ENCODE measurements around the gene CAPN11. TPM values are rescaled to one million over a fixed set of nuclear protein-coding genes. Genes with fewer than 3 reads are reported as not detected.

Gene CAPN11
- total and polyA plus RNA-seq, 10 of the 15 experiments (the other 5 are each of a cell fraction or from before 2014, with no cell fraction given) = 0.05 to 0.44 (median 0.31) TPM

DNA sequence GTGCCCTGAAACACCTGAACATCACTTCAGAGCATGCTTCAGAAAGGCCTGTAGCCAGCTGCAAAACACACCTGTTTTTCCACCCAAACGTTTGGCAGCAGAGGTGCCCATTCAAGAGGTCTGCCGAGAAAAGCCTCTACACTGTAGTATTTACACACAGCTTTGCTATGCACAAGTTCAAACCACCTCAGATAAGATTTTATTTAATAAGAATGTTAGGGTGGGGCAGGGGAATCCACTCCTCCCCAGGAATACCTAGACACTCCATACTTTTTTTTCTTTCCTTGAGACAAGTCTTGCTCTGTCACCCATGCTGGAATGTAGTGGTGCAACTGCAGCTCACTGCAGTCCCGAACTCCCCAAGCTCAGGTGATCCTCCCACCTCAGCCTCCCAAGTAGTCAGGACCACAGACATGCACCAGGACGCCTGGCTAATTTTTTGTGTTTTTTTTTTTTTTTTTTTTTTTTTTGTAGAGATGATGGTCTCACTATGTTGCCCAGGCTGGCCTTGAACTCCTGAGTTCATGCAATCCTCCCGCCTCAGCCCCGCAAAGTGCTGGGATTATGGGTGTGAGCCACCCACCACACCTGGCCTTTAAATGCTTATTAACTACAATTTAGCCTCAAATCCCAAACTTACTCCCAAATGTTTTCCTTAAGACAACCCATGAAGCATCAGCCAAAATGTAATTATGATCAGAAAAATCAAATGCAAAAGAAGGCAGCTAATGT, 41.1 kb upstream of the CAPN11 start:
- no peak for TF ChIP-seq BMI1 (IDR thresholded peaks at IDR 0.05; ENCODE audit: borderline replicate concordance)
- TF ChIP-seq TAF1 (IDR thresholded peaks at IDR 0.05; ENCODE audit: borderline replicate concordance, low read depth, low read length) = no peak
- TF ChIP-seq ZNF687 (IDR thresholded peaks at IDR 0.05) = no peak
- no peak for TF ChIP-seq YBX1 (IDR thresholded peaks at IDR 0.05)
- TF ChIP-seq, protein P1, sequence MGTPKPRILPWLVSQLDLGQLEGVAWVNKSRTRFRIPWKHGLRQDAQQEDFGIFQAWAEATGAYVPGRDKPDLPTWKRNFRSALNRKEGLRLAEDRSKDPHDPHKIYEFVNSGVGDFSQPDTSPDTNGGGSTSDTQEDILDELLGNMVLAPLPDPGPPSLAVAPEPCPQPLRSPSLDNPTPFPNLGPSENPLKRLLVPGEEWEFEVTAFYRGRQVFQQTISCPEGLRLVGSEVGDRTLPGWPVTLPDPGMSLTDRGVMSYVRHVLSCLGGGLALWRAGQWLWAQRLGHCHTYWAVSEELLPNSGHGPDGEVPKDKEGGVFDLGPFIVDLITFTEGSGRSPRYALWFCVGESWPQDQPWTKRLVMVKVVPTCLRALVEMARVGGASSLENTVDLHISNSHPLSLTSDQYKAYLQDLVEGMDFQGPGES (IDR thresholded peaks at IDR 0.05) = no peak
- no peak for TF ChIP-seq PAX5 (IDR thresholded peaks at IDR 0.05; ENCODE audit: borderline replicate concordance, low read depth, low read length)
- TF ChIP-seq MYB (IDR thresholded peaks at IDR 0.05; ENCODE audit: borderline replicate concordance, low read depth, low read length) = no peak
- TF ChIP-seq ETV6 (conservative IDR thresholded peaks at IDR 0.05 in 1 of 2, IDR thresholded peaks at IDR 0.05 in 1 of 2; ENCODE audit: borderline replicate concordance in 1 of 2, low read depth in 1 of 2) = no peak
- TF ChIP-seq SMC3 (IDR thresholded peaks at IDR 0.05; ENCODE audit: borderline replicate concordance, low read length) = no peak
- TF ChIP-seq ZNF274 (IDR thresholded peaks at IDR 0.05; ENCODE audit: insufficient read depth, insufficient read length) = no peak
- no peak for TF ChIP-seq SRF (IDR thresholded peaks at IDR 0.05; ENCODE audit: low read depth in 2 of 2, low read length in 2 of 2)
- TF ChIP-seq SUZ12 (IDR thresholded peaks at IDR 0.05; ENCODE audit: unreplicated experiment) = no peak
- TF ChIP-seq POU2F2 (IDR thresholded peaks at IDR 0.05; ENCODE audit: borderline replicate concordance, low read depth, low read length) = no peak
- TF ChIP-seq ZZZ3 (IDR thresholded peaks at IDR 0.05; ENCODE audit: control insufficient read depth, insufficient read length, low read depth) = no peak
- no peak for TF ChIP-seq RAD51 (IDR thresholded peaks at IDR 0.05)
- TF ChIP-seq RCOR1 (conservative IDR thresholded peaks at IDR 0.05; ENCODE audit: low read depth, low read length) = no peak
- no peak for TF ChIP-seq STAT3 (IDR thresholded peaks at IDR 0.05; ENCODE audit: low read depth, low read length)
- H2AFZ ChIP-seq (ENCODE audit: control insufficient read depth, low read depth, low read length) = no peak overlapping the region
- no peak overlapping the region for H3K4me3 ChIP-seq
- ChIA-PET RAD21 (ENCODE audit: unreplicated experiment) (no interaction called here), POLR2A (interaction anchor here (0.7 kb wide), 1 partner anchor 17 kb away, joined by 3 read pairs; no protein-coding TSS in a partner anchor), CTCF (interaction anchor here (1.0 to 2.4 kb wide), 5 partner anchors 11 to 117 kb away, joined by 3 to 16 read pairs (median 4); no protein-coding TSS in a partner anchor), SMC1A (ENCODE audit: uncharacterized antibody, unreplicated experiment) (interaction anchor here (0.8 to 1.8 kb wide), 7 partner anchors 11 to 220 kb away, joined by 3 to 6 read pairs (median 4); no protein-coding TSS in a partner anchor)
- no peak overlapping the region for H3K9ac ChIP-seq (ENCODE audit: control insufficient read depth, insufficient read depth, low read length)
- H3K79me2 ChIP-seq (ENCODE audit: control insufficient read depth, insufficient read depth, low read length) = peaks cover 64% of the 10 kb centered on the region
- ATAC-seq = no peak
- DNase-seq (ENCODE audit: low read depth, low spot score) = no peak
- H3K27ac ChIP-seq (ENCODE audit: control insufficient read depth, insufficient read depth) = no peak overlapping the region
- no peak for FAIRE-seq
- peaks cover 5% of the 10 kb centered on the region for H3K4me1 ChIP-seq (ENCODE audit: control insufficient read depth, insufficient read depth, low read length)
- in situ Hi-C loops (cut with MboI) (no loop called here), intact Hi-C loops (cut with micrococcal nuclease; ENCODE audit: unreplicated experiment) (no loop called here)
- no TSS peak for BruUV-seq (replicated peaks)
- WGBS (ENCODE audit: insufficient coverage, insufficient replicate concordance, low lambda C conversion rate, missing lambda C conversion rate) = 75% methylated on average over 6 of the region's 6 CpGs
- H4K20me1 ChIP-seq (ENCODE audit: control insufficient read depth, insufficient read depth) = peaks cover 6% of the 10 kb centered on the region; the same call in 1 of the 2 replicates
- peaks cover 11 to 13% of the 10 kb centered on the region in 2 experiments; a peak in 3 of 4 replicates for H3K36me3 ChIP-seq (ENCODE audit: control insufficient read depth in 2 of 2, insufficient read depth in 2 of 2, low read length in 1 of 2)
- no peaks in the 10 kb centered on the region for H3K27me3 ChIP-seq (replicated peaks in 1 of 2; ENCODE audit: control insufficient read depth in 2 of 2, insufficient read depth in 2 of 2, low read length in 1 of 2)
- H3K4me2 ChIP-seq (ENCODE audit: control insufficient read depth, insufficient read depth) = no peak overlapping the region
- H3K9me3 ChIP-seq (replicated peaks; ENCODE audit: control insufficient read depth, insufficient read depth, low read length) = no peaks in the 10 kb centered on the region

Measured in GM12878 (cell line).